H1 (cell line): ENCODE measurements around the gene TNIK. TPM values are rescaled to one million over a fixed set of nuclear protein-coding genes. Genes with fewer than 3 reads are reported as not detected.
A peak's percentile ranks its signal among the peaks of the same experiment; 100 is the strongest.

Experiments used
- CTCF ChIA-PET: fragments of 300-600 bp; sonication (Branson Sonifier 250); formaldehyde crosslinking; loops from one replicate; lab custom pipeline; 2021; ENCODE audit not compliant: partially characterized antibody; lab: Charles Lee
- POLR2A ChIA-PET: fragments of 300-600 bp; sonication (Branson Sonifier 250); formaldehyde crosslinking; loops from one replicate; lab custom pipeline; 2021; ENCODE audit warnings: inconsistent platforms; ENCODE audit not compliant: partially characterized antibody; lab: Charles Lee
- DNase-seq, 2 experiments: peaks; one replicate each; pipeline versions ENCODE4 v3.0.0 to v3.0.0-alpha.2; 2010 to 2022; ENCODE audit warnings: low spot score in 2 of 2, low read depth in 1 of 2, mixed read lengths in 1 of 2
- FAIRE-seq: peaks from 2 replicates; lab custom pipeline; 2011; peaks lifted over from hg19 to GRCh38; lab: Jason Lieb, UNC
- H2AFZ ChIP-seq: 2 replicates; pipeline ENCODE4 v1.8.1; 2012; ENCODE audit warnings: low read length, inconsistent platforms
- H2AK5ac ChIP-seq: 2 replicates; pipeline ENCODE4 v1.6.1; 2013; ENCODE audit warnings: low read depth, low read length
- H2BK120ac ChIP-seq: replicated peaks from 2 replicates; pipeline ENCODE3; 2013; ENCODE audit warnings: low read depth, low read length, inconsistent platforms
- H2BK12ac ChIP-seq: 2 replicates; pipeline ENCODE4 v1.6.1; 2013; ENCODE audit warnings: low read depth, low read length
- H2BK15ac ChIP-seq: 2 replicates; pipeline ENCODE4 v1.6.1; 2013; ENCODE audit warnings: low read length
- H2BK20ac ChIP-seq: 2 replicates; pipeline ENCODE4 v1.6.1; 2013; ENCODE audit warnings: low read length
- H2BK5ac ChIP-seq: 2 replicates; pipeline ENCODE4 v1.6.1; 2013; ENCODE audit warnings: low read depth, low read length
- H3K14ac ChIP-seq: 2 replicates; pipeline ENCODE4 v1.6.1; 2013; ENCODE audit warnings: inconsistent platforms; ENCODE audit not compliant: insufficient read length
- H3K18ac ChIP-seq: 2 replicates; pipeline ENCODE4 v1.6.1; 2013; ENCODE audit warnings: low read length; ENCODE audit errors: extremely low read depth
- H3K23ac ChIP-seq: 2 replicates; pipeline ENCODE4 v1.6.1; 2013; ENCODE audit warnings: inconsistent platforms; ENCODE audit not compliant: insufficient read length
- H3K23me2 ChIP-seq: 2 replicates; pipeline ENCODE4 v1.6.1; 2013; ENCODE audit warnings: low read depth, low read length
- H3K27ac ChIP-seq: 2 replicates; pipeline ENCODE4 v1.6.1; 2011; ENCODE audit warnings: low read depth, low read length, inconsistent platforms
- H3K27me3 ChIP-seq, 4 experiments: replicated peaks in 1 of 4; 1 replicate in 1 of 4; 2 replicates in 3 of 4; pipeline versions ENCODE4 v1.6.1 to v1.8.1; 2011 to 2013; ENCODE audit warnings: low read length in 3 of 4, mild to moderate bottlenecking in 3 of 4, inconsistent platforms in 2 of 4, mixed read lengths in 2 of 4, moderate library complexity in 1 of 4; ENCODE audit not compliant: control insufficient read depth in 3 of 4, insufficient read depth in 3 of 4; ENCODE audit errors: extremely low read depth in 1 of 4
- H3K36me3 ChIP-seq, 4 experiments: 2 replicates each; pipeline versions ENCODE4 v1.6.1 to v1.8.1; 2011 to 2013; ENCODE audit warnings: mild to moderate bottlenecking in 4 of 4, low read length in 3 of 4, moderate library complexity in 2 of 4, control low read depth in 1 of 4, inconsistent platforms in 1 of 4; ENCODE audit not compliant: insufficient read depth in 4 of 4, control insufficient read depth in 2 of 4
- H3K4ac ChIP-seq: replicated peaks from 2 replicates; pipeline ENCODE3; 2013; ENCODE audit warnings: low read length, low read depth, mixed read lengths, inconsistent platforms; ENCODE audit not compliant: insufficient read length
- H3K4me1 ChIP-seq, 4 experiments: replicated peaks in 1 of 4; 1 replicate in 1 of 4; 2 replicates in 3 of 4; pipeline versions ENCODE4 v1.6.1 to v1.8.1; 2011 to 2013; ENCODE audit warnings: low read length in 3 of 4, inconsistent platforms in 2 of 4, mixed read lengths in 1 of 4; ENCODE audit not compliant: insufficient read depth in 4 of 4, control insufficient read depth in 3 of 4
- H3K4me2 ChIP-seq, 2 experiments: 2 replicates each; pipeline versions ENCODE4 v1.6.1 to v1.8.1; 2011 to 2013; ENCODE audit warnings: low read depth in 2 of 2, low read length in 2 of 2, control low read depth in 1 of 2, inconsistent platforms in 1 of 2, mild to moderate bottlenecking in 1 of 2; ENCODE audit not compliant: insufficient read depth in 1 of 2
- H3K4me3 ChIP-seq, 4 experiments: fragments of 200-600, 300-600 bp in 1 of 4; sonication (generic), shearing (Covaris generic), sonication (Bioruptor Twin) in 1 of 4; 2 replicates each; pipeline versions ENCODE4 v1.5.1 to v1.8.1; 2011 to 2016; ENCODE audit warnings: low read length in 4 of 4, low read depth in 3 of 4, control low read depth in 2 of 4, inconsistent platforms in 2 of 4, mild to moderate bottlenecking in 2 of 4, mixed read lengths in 1 of 4, moderate library complexity in 1 of 4; ENCODE audit not compliant: insufficient read depth in 2 of 4; ENCODE audit errors: extremely low read depth in 1 of 4
- H3K56ac ChIP-seq: replicated peaks from 2 replicates; pipeline ENCODE3; 2013; ENCODE audit warnings: low read depth, mild to moderate bottlenecking, mixed read lengths, low read length, inconsistent platforms; ENCODE audit not compliant: insufficient read length
- H3K79me1 ChIP-seq: 2 replicates; pipeline ENCODE4 v1.6.1; 2013; ENCODE audit warnings: low read depth, low read length, control low read depth
- H3K79me2 ChIP-seq, 2 experiments: 2 replicates each; pipeline versions ENCODE4 v1.6.1 to v1.8.1; 2012 to 2013; ENCODE audit warnings: low read length in 2 of 2, mild to moderate bottlenecking in 2 of 2, inconsistent platforms in 1 of 2; ENCODE audit not compliant: insufficient read depth in 2 of 2, control insufficient read depth in 1 of 2
- H3K9ac ChIP-seq, 4 experiments: replicated peaks in 1 of 4; 1 replicate in 1 of 4; 2 replicates in 3 of 4; pipeline versions ENCODE4 v1.6.1 to v1.8.1; 2011 to 2013; ENCODE audit warnings: low read depth in 3 of 4, low read length in 3 of 4, control low read depth in 2 of 4, mild to moderate bottlenecking in 2 of 4, moderate library complexity in 2 of 4, inconsistent platforms in 1 of 4; ENCODE audit errors: extremely low read depth in 1 of 4
- H3K9me3 ChIP-seq, 2 experiments: 2 replicates each; pipeline versions ENCODE4 v1.6.1 to v1.8.1; 2012 to 2013; ENCODE audit warnings: mild to moderate bottlenecking in 2 of 2, moderate library complexity in 2 of 2, control low read depth in 1 of 2, inconsistent platforms in 1 of 2, low read depth in 1 of 2, low read length in 1 of 2, mixed read lengths in 1 of 2; ENCODE audit not compliant: insufficient read depth in 2 of 2
- H4K20me1 ChIP-seq, 2 experiments: replicated peaks in 1 of 2; 2 replicates each; pipeline versions ENCODE3 to v1.8.1; 2011 to 2013; ENCODE audit warnings: inconsistent platforms in 2 of 2, low read length in 2 of 2, mild to moderate bottlenecking in 1 of 2; ENCODE audit not compliant: insufficient read depth in 2 of 2, control insufficient read depth in 1 of 2
- H4K5ac ChIP-seq: 2 replicates; pipeline ENCODE4 v1.6.1; 2013; ENCODE audit warnings: low read length, low read depth, mixed read lengths, inconsistent platforms; ENCODE audit not compliant: insufficient read length
- H4K8ac ChIP-seq: 2 replicates; pipeline ENCODE4 v1.8.0; 2013; ENCODE audit warnings: mild to moderate bottlenecking, moderate library complexity, low read length, inconsistent platforms; ENCODE audit not compliant: insufficient read depth; ENCODE audit errors: extremely low read depth
- H4K91ac ChIP-seq: replicated peaks from 2 replicates; pipeline ENCODE3; 2013; ENCODE audit warnings: low read length, mixed read lengths, inconsistent platforms; ENCODE audit not compliant: insufficient read length
- ASH2L ChIP-seq: fragments of 200-600, 300-600 bp; sonication (generic); IDR thresholded peaks from one replicate; pipeline ENCODE4 v1.7.1; 2017; ENCODE audit warnings: low read length
- CEBPB ChIP-seq: IDR thresholded peaks from 2 replicates; pipeline ENCODE4 v1.6.1; 2012; ENCODE audit warnings: low read depth, low read length
- EGR1 ChIP-seq: IDR thresholded peaks from 2 replicates; pipeline ENCODE4 v1.6.1; 2011; ENCODE audit warnings: low read depth, low read length, borderline replicate concordance
- KDM1A ChIP-seq: fragments of 200-600, 300-600 bp; sonication (generic); IDR thresholded peaks from 2 replicates; pipeline ENCODE4 v1.7.1; 2016; ENCODE audit warnings: mild to moderate bottlenecking, low read length, borderline replicate concordance
- NANOG ChIP-seq: IDR thresholded peaks from 2 replicates; pipeline ENCODE4 v1.6.1; 2011; ENCODE audit warnings: low read length, low read depth, mild to moderate bottlenecking, inconsistent platforms; ENCODE audit not compliant: insufficient read depth, poor library complexity, severe bottlenecking
- POLR2AphosphoS5 ChIP-seq: IDR thresholded peaks from 2 replicates; pipeline ENCODE4 v1.6.1; 2011; ENCODE audit warnings: low read depth, low read length
- SAP30 ChIP-seq: fragments of 300-600 bp; sonication (generic); IDR thresholded peaks from 2 replicates; pipeline ENCODE4 v1.7.1; 2012; ENCODE audit warnings: low read length, moderate library complexity, mild to moderate bottlenecking, inconsistent platforms; ENCODE audit not compliant: insufficient read depth, insufficient replicate concordance
- TAF7 ChIP-seq: optimal IDR thresholded peaks from 2 replicates; pipeline ENCODE3; 2011; ENCODE audit warnings: low read depth, mild to moderate bottlenecking, inconsistent platforms, low read length, moderate library complexity, borderline replicate concordance
- TBP ChIP-seq: IDR thresholded peaks from 2 replicates; pipeline ENCODE4 v1.6.1; 2011; ENCODE audit warnings: low read depth, low read length, improper control_type of control experiment
- TCF12 ChIP-seq: IDR thresholded peaks from 2 replicates; pipeline ENCODE4 v1.6.1; 2011; ENCODE audit warnings: low read depth, mild to moderate bottlenecking, low read length
- TEAD4 ChIP-seq: IDR thresholded peaks from 2 replicates; pipeline ENCODE4 v1.6.1; 2012; ENCODE audit warnings: low read depth, low read length, inconsistent platforms, mixed read lengths
- YY1 ChIP-seq: IDR thresholded peaks from 2 replicates; pipeline ENCODE4 v1.6.1; 2011; ENCODE audit warnings: low read depth, mild to moderate bottlenecking, low read length
- WGBS, 2 experiments: shearing (Covaris generic) in 1 of 2; methylation state at CpG; one replicate each; pipeline versions ENCODE4 v1.1.6 to v1.1.7; 2013 to 2015; ENCODE audit warnings: low lambda C conversion rate in 2 of 2, mixed read lengths in 2 of 2, inconsistent platforms in 1 of 2, low coverage in 1 of 2, missing lambda C conversion rate in 1 of 2; ENCODE audit not compliant: insufficient replicate concordance in 2 of 2, insufficient coverage in 1 of 2, insufficient read length in 1 of 2; ENCODE audit errors: extremely low coverage in 1 of 2, missing lambda C conversion rate in 1 of 2; 5-methylcytosine and 5-hydroxymethylcytosine counted together
- polyA plus RNA-seq, 7 experiments: library from polyadenylated mRNA; depleted of rRNA in 3 of 7; stranded (reverse) in 5 of 7; unstranded in 2 of 7; fragments of >200 nt in 5 of 7; fragments of 200-250 nt in 2 of 7; gene quantifications; 1 replicate in 5 of 7; 2 replicates in 1 of 7; 4 replicates in 1 of 7; pipeline versions ENCODE4 v1.2.1 to v1.2.3, GENCODE V29; 2011 to 2013; ENCODE audit warnings: missing spikeins in 2 of 7, mixed read lengths in 2 of 7
- total RNA-seq: library from RNA; stranded (reverse); fragmentation: NEBNext Ultra II Directional; extraction: Animal tissue kit (Norgen Biotek cat#: 25700); gene quantifications from 2 replicates; pipeline ENCODE4 v1.2.1, GENCODE V29; 2021

Gene TNIK
- total and polyA plus RNA-seq, 2 of the 8 experiments (the other 6 are each of a cell fraction or from before 2014, with no cell fraction given): 7.4 to 42.0 TPM

GRCh38 chr3:171393032-171393744 lies 67.0 kb downstream of the TNIK start:
- no peak overlapping the region for H4K8ac ChIP-seq
- H2BK20ac ChIP-seq: no peak overlapping the region
- peaks cover 3 to 69% of the 10 kb centered on the region in 2 experiments; a peak in 2 of 4 replicates for H3K79me2 ChIP-seq
- no peaks in the 10 kb centered on the region for H3K79me1 ChIP-seq
- peaks cover 3 to 9% of the 10 kb centered on the region in 2 experiments; a peak in 2 of 4 replicates for H3K9me3 ChIP-seq
- no peak overlapping the region for H2BK5ac ChIP-seq
- peaks cover 0 to 1% (median 0%) of the 10 kb centered on the region in 4 experiments; a peak in 1 of 7 replicates for H3K27me3 ChIP-seq
- peak overlapping the region; percentile 79 for H3K27ac ChIP-seq
- H4K5ac ChIP-seq: no peak overlapping the region
- H4K20me1 ChIP-seq: no peaks in the 10 kb centered on the region
- no peak overlapping the region for H3K4ac ChIP-seq
- no peak overlapping the region for H3K23ac ChIP-seq
- H3K9ac ChIP-seq: no peak overlapping the region
- no peaks in the 10 kb centered on the region for H3K23me2 ChIP-seq
- peaks cover 0 to 10% (median 4%) of the 10 kb centered on the region in 4 experiments; a peak in 3 of 7 replicates for H3K4me1 ChIP-seq
- WGBS, 2 experiments: 41% methylated on average over 7 of the region's 7 CpGs; no CpG with 5 or more reads in 1 of the 2 experiments
- H2AFZ ChIP-seq: no peak overlapping the region
- peak overlapping the region in 1 of 4 experiments; percentile 18; a peak in 1 of 8 replicates for H3K4me3 ChIP-seq
- H3K14ac ChIP-seq: no peak overlapping the region
- DNase-seq (peak in 1 of 2 experiments; percentile 19), FAIRE-seq (peak; percentile 88)
- ChIA-PET POLR2A (interaction anchor here (1.0 to 1.6 kb wide), 4 partner anchors 8 to 68 kb away, joined by 3 to 5 read pairs (median 3); no protein-coding TSS in a partner anchor), CTCF (interaction anchor here (0.7 to 1.6 kb wide), 8 partner anchors 9 to 842 kb away, joined by 3 to 7 read pairs (median 4); no protein-coding TSS in a partner anchor)
- H3K56ac ChIP-seq: no peak overlapping the region
- peak overlapping the region; percentile 44 to 46 for H3K4me2 ChIP-seq
- H2BK15ac ChIP-seq: no peak overlapping the region
- H3K18ac ChIP-seq: no peak overlapping the region
- no peak overlapping the region for H2AK5ac ChIP-seq
- H2BK12ac ChIP-seq: no peak overlapping the region
- no peaks in the 10 kb centered on the region for H3K36me3 ChIP-seq
- H4K91ac ChIP-seq: no peak overlapping the region
- H2BK120ac ChIP-seq: no peak overlapping the region
- TF ChIP-seq CEBPB: peak; percentile 41; the same call in 1 of the 2 replicates
- 0 out of 2 replicates have a peak, but pooled peaks have one; percentile 14 for TF ChIP-seq EGR1
- peak; percentile 93 for TF ChIP-seq TEAD4
- TF ChIP-seq ASH2L: peak; percentile 41
- no peak for TF ChIP-seq SAP30
- no peak for TF ChIP-seq KDM1A
- peak; percentile 87; the same call in 1 of the 2 replicates for TF ChIP-seq TCF12
- TF ChIP-seq NANOG: peak; percentile 56
- peak; percentile 34 for TF ChIP-seq TAF7
- no peak for TF ChIP-seq POLR2AphosphoS5
- 0 out of 2 replicates have a peak, but pooled peaks have one; percentile 29 for TF ChIP-seq TBP
- TF ChIP-seq YY1: 0 out of 2 replicates have a peak, but pooled peaks have one; percentile 27
